ENCODE measurements around the gene YARS1. TPM values are rescaled to one million over a fixed set of nuclear protein-coding genes. Genes with fewer than 3 reads are reported as not detected.

The YARS1 gene
- total RNA-seq, 1 experiment from 2014 or later, result 262 TPM

- Histone ChIP-seq H3K27ac (ENCODE audit: low read depth, low read length, poor library complexity, severe bottlenecking) (no peak overlapping the region), H3K9me3 (ENCODE audit: low read depth, low read length, poor library complexity, severe bottlenecking) (no peaks in the 10 kb centered on the region), H3K4me3 (ENCODE audit: low read depth, low read length, poor library complexity, severe bottlenecking) (no peak overlapping the region), H3K4me1 (ENCODE audit: insufficient read depth, low read length, poor library complexity, severe bottlenecking) (peaks cover 1% of the 10 kb centered on the region), H3K36me3 (ENCODE audit: insufficient read depth, low read length, poor library complexity, severe bottlenecking) (no peaks in the 10 kb centered on the region), H3K27me3 (replicated peaks; ENCODE audit: insufficient read depth, low read depth, low read length, poor library complexity) (no peaks in the 10 kb centered on the region)
- TF ChIP-seq EZH2 (IDR thresholded peaks at IDR 0.05; ENCODE audit: borderline replicate concordance, low read depth, low read length, poor library complexity, severe bottlenecking) (no peak), CTCF (conservative IDR thresholded peaks at IDR 0.05; ENCODE audit: low read depth, low read length) (no peak)
- DNase-seq (ENCODE audit: low spot score), result no peak
- CTCF ChIA-PET, result interaction anchor here (0.6 kb wide), 1 partner anchor 39 kb away, joined by 3 read pairs; no protein-coding TSS in a partner anchor
- POLR2A ChIA-PET (ENCODE audit: low non-redundant PET), result interaction anchor here (0.6 kb wide), 1 partner anchor 13 kb away, joined by 15 read pairs; no protein-coding TSS in a partner anchor
- intact Hi-C loops (cut with micrococcal nuclease; ENCODE audit: unreplicated experiment), result no loop called here
- BruUV-seq (replicated peaks), result no TSS peak
Measured at GRCh38 chr1:32749332-32749731, 67.8 kb downstream of the YARS1 start.

GRCh38 chr1:32748926-32749325 lies 68.2 kb downstream of the YARS1 start:
- no peaks in the 10 kb centered on the region for H3K36me3 ChIP-seq (ENCODE audit: insufficient read depth, low read length, poor library complexity, severe bottlenecking)
- BruUV-seq (replicated peaks), result no TSS peak
- POLR2A ChIA-PET (ENCODE audit: low non-redundant PET), result no interaction called here

GRCh38 chr1:32748348-32748747 lies 68.8 kb downstream of the YARS1 start:
- DNase-seq (ENCODE audit: low spot score), result no peak
- Histone ChIP-seq H3K4me1 (ENCODE audit: insufficient read depth, low read length, poor library complexity, severe bottlenecking) (no peaks in the 10 kb centered on the region), H3K27ac (ENCODE audit: low read depth, low read length, poor library complexity, severe bottlenecking) (no peak overlapping the region), H3K36me3 (ENCODE audit: insufficient read depth, low read length, poor library complexity, severe bottlenecking) (no peaks in the 10 kb centered on the region), H3K9me3 (ENCODE audit: low read depth, low read length, poor library complexity, severe bottlenecking) (no peaks in the 10 kb centered on the region), H3K27me3 (replicated peaks; ENCODE audit: insufficient read depth, low read depth, low read length, poor library complexity) (no peaks in the 10 kb centered on the region), H3K4me3 (ENCODE audit: low read depth, low read length, poor library complexity, severe bottlenecking) (no peak overlapping the region)
- CTCF ChIA-PET, result no interaction called here
- TF ChIP-seq EZH2 (IDR thresholded peaks at IDR 0.05; ENCODE audit: borderline replicate concordance, low read depth, low read length, poor library complexity, severe bottlenecking) (no peak), CTCF (conservative IDR thresholded peaks at IDR 0.05; ENCODE audit: low read depth, low read length) (no peak)
- POLR2A ChIA-PET (ENCODE audit: low non-redundant PET), result no interaction called here
- no TSS peak for BruUV-seq (replicated peaks)
- intact Hi-C loops (cut with micrococcal nuclease; ENCODE audit: unreplicated experiment), result no loop called here

More at GRCh38 chr1:32748926-32749325, 68.2 kb downstream of the YARS1 start:
- Histone ChIP-seq H3K4me3 (ENCODE audit: low read depth, low read length, poor library complexity, severe bottlenecking) (no peak overlapping the region), H3K27me3 (replicated peaks; ENCODE audit: insufficient read depth, low read depth, low read length, poor library complexity) (no peaks in the 10 kb centered on the region), H3K9me3 (ENCODE audit: low read depth, low read length, poor library complexity, severe bottlenecking) (no peaks in the 10 kb centered on the region), H3K27ac (ENCODE audit: low read depth, low read length, poor library complexity, severe bottlenecking) (no peak overlapping the region), H3K4me1 (ENCODE audit: insufficient read depth, low read length, poor library complexity, severe bottlenecking) (no peaks in the 10 kb centered on the region)
- no peak for TF ChIP-seq CTCF (conservative IDR thresholded peaks at IDR 0.05; ENCODE audit: low read depth, low read length)
- CTCF ChIA-PET, result interaction anchor here (0.6 kb wide), 1 partner anchor 39 kb away, joined by 3 read pairs; no protein-coding TSS in a partner anchor
- DNase-seq (ENCODE audit: low spot score), result no peak
- intact Hi-C loops (cut with micrococcal nuclease; ENCODE audit: unreplicated experiment), result no loop called here

Measured in A673 (cell line).